Mucosa of descending colon (tissue), 3 donors: Measurements from ENCODE around the gene UBALD2. TPM values are rescaled to one million over a fixed set of nuclear protein-coding genes. Genes with fewer than 3 reads are reported as not detected.

ENCODE experiments used
- ATAC-seq: fragments of 200-7000 bp; cut with Tn5 transposase; one replicate; pipeline ENCODE4 v1.9.1; 2020; ENCODE audit warnings: mild to moderate bottlenecking, moderate library complexity
- DNase-seq, 3 donors: peaks; one replicate each; pipeline ENCODE4 v3.0.0-alpha.2; 2020
- H3K36me3 ChIP-seq: fragments of 200-600 bp; one replicate; pipeline ENCODE4 v1.8.0; 2021; ENCODE audit warnings: low read depth, mild to moderate bottlenecking
- H3K4me1 ChIP-seq: fragments of 200-600 bp; one replicate; pipeline ENCODE4 v1.8.0; 2021; ENCODE audit warnings: low read depth, mild to moderate bottlenecking
- H3K4me3 ChIP-seq: fragments of 200-600 bp; one replicate; pipeline ENCODE4 v1.8.0; 2021; ENCODE audit warnings: mild to moderate bottlenecking
- H3K9me3 ChIP-seq: fragments of 200-600 bp; one replicate; pipeline ENCODE4 v1.8.0; 2021; ENCODE audit warnings: mild to moderate bottlenecking
- intact Hi-C, 2 donors: fragments of 100-400 bp; cut with DNase I in 1 of 2; cut with micrococcal nuclease in 1 of 2; formaldehyde crosslinking; loops; one replicate each; pipeline versions ENCODE4 v1.11.0 to v1.11.1; 2022; cut with DNase I, micrococcal nuclease
- total RNA-seq, 3 donors: library from RNA; stranded (reverse); fragmentation: NEBNext Ultra II Directional in 2 of 3; extraction: Animal tissue kit (Norgen Biotek cat#: 25700) in 2 of 3; gene quantifications; one replicate each; pipeline versions ENCODE4 v1.2.1 to v1.2.4, GENCODE V29; 2021 to 2023
- TF ChIP-seq, protein P1 (sequence below): fragments of 200-600 bp; IDR thresholded peaks from one replicate; pipeline ENCODE4 v1.8.0; 2022; ENCODE audit warnings: antibody characterized with exemption, mild to moderate bottlenecking
- donor health status: DM: no; HTN: no; CAD: no; lungs with moderate emphysema.
- donor health status: DM: no; HTN: no; CAD: no.
- donor health status: DM: no; HTN: yes; CAD: no.

UBALD2 gene
- total RNA-seq, 3 donors from 2014 or later: 46.6 to 132 (median 99.1) TPM

DNA sequence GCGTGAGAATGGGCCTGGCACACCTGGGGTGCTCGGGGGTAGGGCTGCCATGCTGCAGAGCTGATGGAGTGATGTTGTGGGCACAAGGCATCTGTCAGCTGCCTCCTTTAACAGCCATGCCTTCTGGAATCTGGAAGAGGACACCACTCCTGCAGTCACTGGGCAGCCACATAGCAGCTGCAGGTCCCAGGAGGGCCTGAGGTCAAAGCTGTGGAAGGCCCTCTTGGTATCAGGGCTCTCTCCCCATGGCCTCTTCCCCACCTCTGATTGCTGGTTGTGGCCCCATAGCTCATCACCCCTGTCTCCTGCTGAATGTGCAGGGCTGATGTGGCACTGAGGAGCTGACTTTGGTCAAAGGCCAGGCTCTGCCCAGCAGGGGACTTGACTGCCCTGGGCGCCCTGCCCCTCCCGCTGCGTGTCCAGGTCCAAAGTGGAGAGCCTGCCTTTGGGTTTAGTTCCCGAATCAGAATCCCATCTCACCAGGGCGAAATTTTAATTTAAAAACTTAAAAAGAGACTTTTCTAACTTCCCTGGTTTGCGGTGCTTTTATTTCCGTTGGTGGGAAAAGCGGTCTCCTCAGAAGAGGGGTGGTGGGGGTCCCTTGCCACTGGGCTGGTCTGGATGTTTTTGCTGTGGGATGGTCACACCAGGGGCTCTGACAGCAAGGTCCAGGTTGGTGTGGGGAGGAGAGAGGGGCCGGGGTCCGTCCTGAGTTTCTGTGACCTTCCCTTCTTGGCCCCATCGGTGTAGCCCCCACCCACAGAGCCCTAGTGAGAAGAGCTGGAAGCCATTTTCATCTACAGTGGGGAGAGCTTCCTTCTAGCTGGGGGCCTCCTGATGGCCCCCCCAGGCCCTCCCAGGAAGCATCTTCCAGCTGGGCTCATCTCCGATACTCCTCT, 5.9 kb downstream of the UBALD2 start:
- TF ChIP-seq, protein P1, sequence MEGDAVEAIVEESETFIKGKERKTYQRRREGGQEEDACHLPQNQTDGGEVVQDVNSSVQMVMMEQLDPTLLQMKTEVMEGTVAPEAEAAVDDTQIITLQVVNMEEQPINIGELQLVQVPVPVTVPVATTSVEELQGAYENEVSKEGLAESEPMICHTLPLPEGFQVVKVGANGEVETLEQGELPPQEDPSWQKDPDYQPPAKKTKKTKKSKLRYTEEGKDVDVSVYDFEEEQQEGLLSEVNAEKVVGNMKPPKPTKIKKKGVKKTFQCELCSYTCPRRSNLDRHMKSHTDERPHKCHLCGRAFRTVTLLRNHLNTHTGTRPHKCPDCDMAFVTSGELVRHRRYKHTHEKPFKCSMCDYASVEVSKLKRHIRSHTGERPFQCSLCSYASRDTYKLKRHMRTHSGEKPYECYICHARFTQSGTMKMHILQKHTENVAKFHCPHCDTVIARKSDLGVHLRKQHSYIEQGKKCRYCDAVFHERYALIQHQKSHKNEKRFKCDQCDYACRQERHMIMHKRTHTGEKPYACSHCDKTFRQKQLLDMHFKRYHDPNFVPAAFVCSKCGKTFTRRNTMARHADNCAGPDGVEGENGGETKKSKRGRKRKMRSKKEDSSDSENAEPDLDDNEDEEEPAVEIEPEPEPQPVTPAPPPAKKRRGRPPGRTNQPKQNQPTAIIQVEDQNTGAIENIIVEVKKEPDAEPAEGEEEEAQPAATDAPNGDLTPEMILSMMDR: no peak
- ATAC-seq: peak; percentile 0
- Histone ChIP-seq H3K9me3 (no peaks in the 10 kb centered on the region), H3K36me3 (no peaks in the 10 kb centered on the region), H3K4me1 (peaks cover 60% of the 10 kb centered on the region), H3K4me3 (no peak overlapping the region)
- DNase-seq: peak in 2 of 3 donors; percentile 41 to 50
- intact Hi-C loops: loop anchor here in 1 of 2 donors (10.0 kb wide), 1 partner anchor 86 kb away; no protein-coding TSS in a partner anchor

DNA sequence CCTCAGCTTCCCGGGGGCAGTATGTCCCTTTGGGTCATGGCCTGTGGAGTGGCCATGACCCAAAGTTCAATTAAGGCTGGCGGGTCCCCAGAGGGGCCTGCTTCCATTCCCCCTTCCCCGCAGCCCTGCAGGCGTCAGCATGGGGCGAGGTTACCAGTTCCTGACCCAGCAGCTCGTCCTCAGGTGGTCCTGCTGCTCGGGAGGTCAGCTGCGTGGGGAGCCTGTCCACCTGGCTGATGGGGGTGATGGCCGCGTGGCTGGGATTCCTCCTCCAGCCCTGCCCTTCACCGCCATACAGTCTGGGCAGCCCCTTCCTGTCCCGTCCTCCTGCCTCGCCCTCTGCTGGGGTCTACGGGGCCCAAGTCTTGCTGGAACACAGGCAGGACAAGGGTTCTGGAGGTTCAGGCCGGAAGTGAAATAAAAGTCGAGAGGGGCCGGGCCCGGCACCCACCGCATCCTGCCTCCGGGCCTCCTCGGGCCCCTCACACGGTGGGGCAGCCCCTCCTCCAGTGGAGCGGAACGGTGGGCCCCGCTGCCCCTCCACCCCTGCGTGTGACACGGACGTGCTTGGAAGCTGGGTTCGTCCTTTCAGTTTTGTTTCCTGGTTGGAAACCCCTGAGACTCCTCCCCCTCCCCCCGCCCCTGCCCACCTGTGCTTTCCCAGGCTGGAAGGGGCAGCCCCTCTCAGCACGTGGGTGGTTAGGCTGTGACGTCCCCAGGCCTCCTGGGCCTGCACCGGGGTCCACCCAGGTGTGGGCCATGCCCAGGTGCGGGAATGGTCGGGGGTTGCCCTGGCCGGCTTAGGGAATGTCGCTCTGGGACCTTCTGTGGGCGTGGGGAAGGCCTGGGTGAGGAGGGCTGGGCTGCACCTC, 6.8 kb downstream of the UBALD2 start:
- DNase-seq: peak; percentile 55 to 87 (median 78)

DNA sequence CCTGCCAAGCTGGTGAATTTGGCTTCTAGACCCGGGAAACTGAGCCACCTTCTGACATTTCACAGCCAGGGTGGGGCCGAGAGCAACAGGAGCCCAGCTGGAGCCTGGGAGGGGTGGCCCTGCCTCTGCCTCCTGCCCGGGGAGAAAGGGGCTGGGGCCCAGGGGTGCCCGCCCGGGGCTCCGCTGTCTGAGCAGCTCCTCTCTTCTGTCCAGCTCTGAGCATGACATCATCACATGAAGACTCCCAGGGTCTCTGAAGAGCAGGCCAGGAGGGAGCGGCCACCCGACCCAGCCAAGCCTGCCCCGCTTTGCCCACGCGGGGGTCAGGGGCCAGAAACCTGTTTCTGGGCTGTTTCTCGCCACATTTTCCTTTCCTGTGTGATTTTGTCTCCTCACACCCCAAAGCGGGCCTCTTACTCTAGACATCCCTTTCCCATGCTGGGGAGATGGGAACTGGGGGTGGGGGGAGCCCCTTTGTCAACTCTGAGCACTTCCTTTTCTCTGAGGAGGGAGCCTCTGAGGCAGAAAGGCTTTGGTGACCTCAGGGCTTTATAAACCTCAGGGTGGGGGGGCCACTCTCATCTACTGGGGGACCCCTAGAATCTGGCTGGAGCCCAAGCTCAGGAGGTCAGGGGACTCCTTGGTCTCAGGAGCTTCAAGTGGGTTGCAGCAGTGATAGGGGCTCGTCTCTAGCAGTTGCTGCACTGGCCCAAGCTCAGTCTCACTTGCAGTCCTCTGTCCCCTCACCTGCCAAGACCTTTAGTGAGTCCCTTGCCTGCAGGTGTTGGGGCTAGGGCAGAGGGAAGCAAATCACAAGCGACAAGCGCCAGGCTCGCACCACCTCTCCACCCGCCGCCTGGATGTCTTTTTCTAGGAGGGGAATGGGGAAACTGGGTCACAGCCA, 7.6 kb downstream of the UBALD2 start:
- Histone ChIP-seq H3K4me1 (peaks cover 47% of the 10 kb centered on the region), H3K9me3 (no peaks in the 10 kb centered on the region), H3K36me3 (no peaks in the 10 kb centered on the region), H3K4me3 (no peak overlapping the region)
- intact Hi-C loops: loop anchor here in 1 of 2 donors (10.0 kb wide), 1 partner anchor 88 kb away; no protein-coding TSS in a partner anchor
- TF ChIP-seq, protein P1: no peak
- ATAC-seq (peak; percentile 32), DNase-seq (peak in 2 of 3 donors; percentile 42 to 61)

More for the DNA sequence above, 6.8 kb downstream of the UBALD2 start:
- Histone ChIP-seq H3K9me3 (no peaks in the 10 kb centered on the region), H3K4me3 (peak overlapping the region; percentile 15), H3K4me1 (peaks cover 56% of the 10 kb centered on the region), H3K36me3 (no peaks in the 10 kb centered on the region)
- TF ChIP-seq, protein P1: no peak
- ATAC-seq: peak; percentile 51
- intact Hi-C loops: loop anchor here in 1 of 2 donors (10.0 kb wide), 1 partner anchor 87 kb away; no protein-coding TSS in a partner anchor

DNA sequence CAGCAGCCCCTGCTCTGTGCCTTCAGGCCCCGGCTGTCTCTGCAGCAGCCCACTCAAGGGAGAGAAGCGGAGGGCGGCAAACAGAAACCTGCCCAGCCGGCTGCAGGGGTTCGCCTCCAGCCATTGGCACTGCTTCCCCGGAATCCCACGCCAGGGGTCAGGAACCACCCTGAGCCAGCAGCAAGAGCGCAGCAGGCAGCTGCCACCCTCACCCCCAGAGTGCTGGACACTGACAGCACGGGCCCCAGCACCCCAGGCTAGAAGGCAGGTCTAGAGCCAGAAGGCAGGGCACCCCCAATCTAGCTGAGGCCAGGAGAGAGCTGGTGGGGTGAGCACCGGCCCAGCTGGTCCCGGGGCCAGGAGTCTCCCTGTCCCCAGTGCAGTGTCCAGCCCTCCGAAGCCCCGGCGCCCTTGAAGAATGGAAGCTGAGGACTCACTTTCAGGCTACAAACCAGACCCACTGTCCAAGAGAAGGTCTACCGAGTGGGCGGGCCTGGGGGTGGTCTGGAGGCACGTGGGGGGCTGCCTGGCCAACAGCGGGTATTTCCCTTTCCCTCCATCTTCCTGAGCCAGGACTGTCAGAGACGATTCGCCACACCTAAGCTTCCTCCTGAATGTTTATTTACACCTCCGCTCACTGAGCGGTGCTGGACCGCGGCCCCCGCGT, 8.4 kb downstream of the UBALD2 start:
- H3K36me3 ChIP-seq: no peaks in the 10 kb centered on the region
- no peak overlapping the region for H3K4me3 ChIP-seq
- TF ChIP-seq, protein P1: no peak
- H3K4me1 ChIP-seq: peaks cover 40% of the 10 kb centered on the region
- peak in 2 of 3 donors; percentile 45 to 62 for DNase-seq
- intact Hi-C loops: loop anchor here in 1 of 2 donors (10.0 kb wide), 1 partner anchor 89 kb away; no protein-coding TSS in a partner anchor
- no peaks in the 10 kb centered on the region for H3K9me3 ChIP-seq
- no peak for ATAC-seq
